Panc1 (cell line): ENCODE measurements around the gene FXYD4.

Experiments
- CTCF ChIP-seq: fragments of 450-650 bp; IDR thresholded peaks from 2 replicates; pipeline ENCODE4 v1.5.1; 2017; ENCODE audit warnings: mild to moderate bottlenecking
- REST ChIP-seq, 2 experiments: IDR thresholded peaks; 2 replicates each; pipeline ENCODE4 v1.6.1; 2011 to 2012; ENCODE audit warnings: low read depth in 2 of 2, control low read depth in 1 of 2, low read length in 1 of 2, mild to moderate bottlenecking in 1 of 2, moderate library complexity in 1 of 2; ENCODE audit not compliant: insufficient read depth in 1 of 2
- SIN3A ChIP-seq: IDR thresholded peaks from 2 replicates; pipeline ENCODE4 v1.6.1; 2012; ENCODE audit warnings: low read depth, mild to moderate bottlenecking, low read length, moderate library complexity, borderline replicate concordance; ENCODE audit not compliant: insufficient read depth

GRCh38 chr10:43386981-43387677, 15.7 kb downstream of the FXYD4 start:
- TF ChIP-seq CTCF (no peak), SIN3A (no peak), REST (IDR thresholded peaks at IDR 0.05; ENCODE audit: insufficient read depth in 1 of 2, low read depth in 2 of 2, low read length in 1 of 2) (no peak)
